DND-41 (cell line): ENCODE measurements around the gene SMARCA2.

Source experiments
- EZH2 ChIP-seq: IDR thresholded peaks from 3 replicates; pipeline ENCODE4 v1.6.1; 2012; ENCODE audit warnings: borderline replicate concordance, low read depth, mild to moderate bottlenecking, moderate library complexity, low read length, inconsistent platforms; ENCODE audit not compliant: severe bottlenecking
- TF ChIP-seq, protein P1 (sequence below): IDR thresholded peaks from 2 replicates; pipeline ENCODE4 v1.5.1; 2012; ENCODE audit warnings: borderline replicate concordance, low read length, moderate library complexity, mild to moderate bottlenecking; ENCODE audit not compliant: poor library complexity, severe bottlenecking; ENCODE audit errors: extremely low read depth

DNA sequence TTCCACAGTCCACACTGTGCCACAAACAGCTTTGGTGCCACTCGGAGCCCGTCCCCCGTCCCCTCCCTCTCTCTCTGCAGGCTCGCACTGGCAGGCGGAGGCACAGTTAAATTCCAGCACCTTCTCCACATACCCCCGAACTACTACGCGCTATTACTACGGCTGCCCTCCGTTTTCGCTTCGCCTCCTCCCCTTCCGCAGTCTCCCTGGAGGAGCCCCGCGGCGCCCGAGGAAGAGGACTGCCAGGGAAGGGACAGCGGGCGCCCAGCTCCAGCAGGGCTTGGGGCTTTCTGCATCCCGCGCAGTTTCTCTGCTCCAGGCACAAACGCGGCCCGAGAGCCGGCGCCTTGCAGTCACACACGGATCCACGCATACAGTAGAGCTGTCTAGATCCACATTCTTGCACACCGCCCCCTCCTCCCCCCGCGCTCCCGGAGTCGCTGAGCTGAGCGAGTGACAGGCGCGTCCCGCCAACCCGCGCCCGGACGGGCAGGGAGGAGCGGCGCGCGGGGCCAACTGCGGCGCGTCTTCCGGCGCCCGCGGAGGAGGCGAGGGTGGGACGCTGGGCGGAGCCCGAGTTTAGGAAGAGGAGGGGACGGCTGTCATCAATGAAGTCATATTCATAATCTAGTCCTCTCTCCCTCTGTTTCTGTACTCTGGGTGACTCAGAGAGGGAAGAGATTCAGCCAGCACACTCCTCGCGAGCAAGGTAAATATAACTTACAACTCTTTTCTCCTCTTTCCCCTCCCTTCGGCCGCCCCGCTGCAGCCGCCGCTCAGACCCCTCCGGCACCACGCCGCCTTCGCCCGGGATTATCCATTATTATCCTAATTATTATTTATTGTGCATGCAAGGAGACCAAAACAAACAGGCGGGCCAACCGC is at the start of gene SMARCA2:
- TF ChIP-seq, protein P1, sequence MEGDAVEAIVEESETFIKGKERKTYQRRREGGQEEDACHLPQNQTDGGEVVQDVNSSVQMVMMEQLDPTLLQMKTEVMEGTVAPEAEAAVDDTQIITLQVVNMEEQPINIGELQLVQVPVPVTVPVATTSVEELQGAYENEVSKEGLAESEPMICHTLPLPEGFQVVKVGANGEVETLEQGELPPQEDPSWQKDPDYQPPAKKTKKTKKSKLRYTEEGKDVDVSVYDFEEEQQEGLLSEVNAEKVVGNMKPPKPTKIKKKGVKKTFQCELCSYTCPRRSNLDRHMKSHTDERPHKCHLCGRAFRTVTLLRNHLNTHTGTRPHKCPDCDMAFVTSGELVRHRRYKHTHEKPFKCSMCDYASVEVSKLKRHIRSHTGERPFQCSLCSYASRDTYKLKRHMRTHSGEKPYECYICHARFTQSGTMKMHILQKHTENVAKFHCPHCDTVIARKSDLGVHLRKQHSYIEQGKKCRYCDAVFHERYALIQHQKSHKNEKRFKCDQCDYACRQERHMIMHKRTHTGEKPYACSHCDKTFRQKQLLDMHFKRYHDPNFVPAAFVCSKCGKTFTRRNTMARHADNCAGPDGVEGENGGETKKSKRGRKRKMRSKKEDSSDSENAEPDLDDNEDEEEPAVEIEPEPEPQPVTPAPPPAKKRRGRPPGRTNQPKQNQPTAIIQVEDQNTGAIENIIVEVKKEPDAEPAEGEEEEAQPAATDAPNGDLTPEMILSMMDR: no peak
- TF ChIP-seq EZH2: no peak
